ENCODE measurements around the gene TXN2. TPM values are rescaled to one million over a fixed set of nuclear protein-coding genes. Genes with fewer than 3 reads are reported as not detected.
"Not testable (repeated sequence)": the region's sequence is repeated elsewhere in the genome, so short reads cannot be mapped to it uniquely, and the experiment has no call there.

Gene TXN2
- total RNA-seq, 2 experiments from 2014 or later: 64.5 to 64.6 TPM

- POLR2A ChIA-PET: no interaction called here
- H3K4me3 Mint-ChIP-seq: no peak overlapping the region
- H3K9me3 Mint-ChIP-seq: no peaks in the 10 kb centered on the region
- peaks cover 18% of the 10 kb centered on the region for H3K4me1 Mint-ChIP-seq
- H3K36me3 Mint-ChIP-seq: peaks cover 3% of the 10 kb centered on the region
- DNase-seq (no peak), ATAC-seq (ENCODE audit: low read depth) (no peak)
- H3K27me3 Mint-ChIP-seq: no peaks in the 10 kb centered on the region
- H3K27ac Mint-ChIP-seq: no peak overlapping the region
Measured at GRCh38 chr22:36460202-36460601, 21.2 kb downstream of the TXN2 start.

- Mint-ChIP-seq H3K27ac (peak overlapping the region; percentile 60), H3K27me3 (no peaks in the 10 kb centered on the region), H3K4me1 (peaks cover 28% of the 10 kb centered on the region), H3K4me3 (no peak overlapping the region), H3K9me3 (no peaks in the 10 kb centered on the region), H3K36me3 (peaks cover 3% of the 10 kb centered on the region)
- POLR2A ChIA-PET: interaction anchor here (1.3 kb wide), 1 partner anchor 8 kb away, joined by 3 read pairs; no protein-coding TSS in a partner anchor
- no peak for ATAC-seq (ENCODE audit: low read depth)
- no peak for DNase-seq
Measured at GRCh38 chr22:36457688-36458450, 23.6 kb downstream of the TXN2 start.

- H3K4me1 Mint-ChIP-seq: peaks cover 42% of the 10 kb centered on the region
- H3K27me3 Mint-ChIP-seq: no peaks in the 10 kb centered on the region
- DNase-seq (no peak), ATAC-seq (ENCODE audit: low read depth) (no peak)
- no peak overlapping the region for H3K4me3 Mint-ChIP-seq
- H3K36me3 Mint-ChIP-seq: peaks cover 3% of the 10 kb centered on the region
- POLR2A ChIA-PET: interaction anchor here (0.7 to 3.5 kb wide), 3 partner anchors 26 to 1157 kb away, joined by 3 to 13 read pairs (median 3); partner anchors contain the start of genes MYH9 and TOM1
- H3K9me3 Mint-ChIP-seq: no peaks in the 10 kb centered on the region
- peak overlapping the region; percentile 83 for H3K27ac Mint-ChIP-seq
Measured at GRCh38 chr22:36456464-36456845, 25.0 kb downstream of the TXN2 start.

- POLR2A ChIA-PET: interaction anchor here (0.5 to 3.5 kb wide), 13 partner anchors 11 to 1156 kb away, joined by 3 to 13 read pairs (median 3); partner anchors contain the start of genes MYH9 and TOM1
- DNase-seq (no peak), ATAC-seq (ENCODE audit: low read depth) (no peak)
- Mint-ChIP-seq H3K4me3 (peak overlapping the region; percentile 56), H3K27me3 (no peaks in the 10 kb centered on the region), H3K27ac (peak overlapping the region; percentile 83), H3K9me3 (no peaks in the 10 kb centered on the region), H3K4me1 (peaks cover 48% of the 10 kb centered on the region), H3K36me3 (peaks cover 3% of the 10 kb centered on the region)
Measured at GRCh38 chr22:36455571-36456463, 25.6 kb downstream of the TXN2 start.

- Mint-ChIP-seq H3K9me3 (no peaks in the 10 kb centered on the region), H3K4me1 (peaks cover 49% of the 10 kb centered on the region), H3K4me3 (peak overlapping the region; percentile 56), H3K27ac (peak overlapping the region; percentile 83), H3K36me3 (peaks cover 3% of the 10 kb centered on the region), H3K27me3 (no peaks in the 10 kb centered on the region)
- POLR2A ChIA-PET: interaction anchor here (0.5 to 3.5 kb wide), 14 partner anchors 12 to 216 kb away, joined by 3 to 13 read pairs (median 3); partner anchors contain the start of genes APOL2 and MYH9
- ATAC-seq (ENCODE audit: low read depth) (peak; percentile 73), DNase-seq (peak; percentile 98)
Measured at GRCh38 chr22:36454916-36455570, 26.4 kb downstream of the TXN2 start.

- Mint-ChIP-seq H3K27me3 (no peaks in the 10 kb centered on the region), H3K9me3 (no peaks in the 10 kb centered on the region), H3K27ac (peak overlapping the region; percentile 81), H3K36me3 (peaks cover 3% of the 10 kb centered on the region), H3K4me1 (peaks cover 52% of the 10 kb centered on the region), H3K4me3 (peak overlapping the region; percentile 56)
- DNase-seq (no peak), ATAC-seq (ENCODE audit: low read depth) (no peak)
- POLR2A ChIA-PET: interaction anchor here (0.7 to 3.5 kb wide), 6 partner anchors 18 to 122 kb away, joined by 3 to 13 read pairs (median 4); partner anchors contain the start of gene MYH9
Measured at GRCh38 chr22:36453855-36454378, 27.5 kb downstream of the TXN2 start.

GRCh38 chr22:36452978-36453607 is 28.3 kb downstream of the TXN2 start:
- not testable (repeated sequence) for H3K27me3 Mint-ChIP-seq; ATAC-seq (ENCODE audit: low read depth); H3K9me3 Mint-ChIP-seq; H3K36me3 Mint-ChIP-seq; DNase-seq
- POLR2A ChIA-PET: interaction anchor here (1.1 to 3.5 kb wide), 2 partner anchors 66 to 118 kb away, joined by 3 to 13 read pairs; partner anchors contain the start of gene MYH9
- peaks cover 56% of the 10 kb centered on the region for H3K4me1 Mint-ChIP-seq
- peak overlapping the region; percentile 56 for H3K4me3 Mint-ChIP-seq
- peak overlapping the region; percentile 93 for H3K27ac Mint-ChIP-seq

GRCh38 chr22:36452250-36452977 is 29.0 kb downstream of the TXN2 start:
- DNase-seq: no peak
- ATAC-seq (ENCODE audit: low read depth): no peak
- H3K36me3 Mint-ChIP-seq: peaks cover 3% of the 10 kb centered on the region
- H3K4me3 Mint-ChIP-seq: peak overlapping the region; percentile 56
- H3K4me1 Mint-ChIP-seq: peaks cover 57% of the 10 kb centered on the region
- H3K27ac Mint-ChIP-seq: peak overlapping the region; percentile 93
- H3K27me3 Mint-ChIP-seq: no peaks in the 10 kb centered on the region
- H3K9me3 Mint-ChIP-seq: no peaks in the 10 kb centered on the region
- POLR2A ChIA-PET: interaction anchor here (0.6 to 2.0 kb wide), 16 partner anchors 12 to 627 kb away, joined by 3 to 13 read pairs (median 4); partner anchors contain the start of gene MYH9

- peaks cover 60% of the 10 kb centered on the region for H3K4me1 Mint-ChIP-seq
- POLR2A ChIA-PET: interaction anchor here (0.8 to 2.0 kb wide), 7 partner anchors 41 to 86 kb away, joined by 3 to 8 read pairs (median 5); partner anchors contain the start of gene MYH9
Measured at GRCh38 chr22:36450923-36451322, 30.5 kb downstream of the TXN2 start.

GRCh38 chr22:36449596-36450175 is 31.8 kb downstream of the TXN2 start:
- no peak for DNase-seq
- ATAC-seq (ENCODE audit: low read depth): no peak
- Mint-ChIP-seq H3K9me3 (no peaks in the 10 kb centered on the region), H3K36me3 (no peaks in the 10 kb centered on the region), H3K4me3 (no peak overlapping the region), H3K4me1 (peaks cover 59% of the 10 kb centered on the region), H3K27ac (no peak overlapping the region), H3K27me3 (no peaks in the 10 kb centered on the region)
- POLR2A ChIA-PET: no interaction called here

More at GRCh38 chr22:36450923-36451322, 30.5 kb downstream of the TXN2 start:
- not testable (repeated sequence) for H3K27me3 Mint-ChIP-seq; ATAC-seq (ENCODE audit: low read depth); H3K9me3 Mint-ChIP-seq; H3K36me3 Mint-ChIP-seq; DNase-seq
- H3K4me3 Mint-ChIP-seq: peak overlapping the region; percentile 19
- peak overlapping the region; percentile 93 for H3K27ac Mint-ChIP-seq

- H3K4me1 Mint-ChIP-seq: peaks cover 55% of the 10 kb centered on the region
- DNase-seq: no peak
- no peaks in the 10 kb centered on the region for H3K36me3 Mint-ChIP-seq
- peak overlapping the region; percentile 42 for H3K4me3 Mint-ChIP-seq
- H3K27ac Mint-ChIP-seq: peak overlapping the region; percentile 78
- POLR2A ChIA-PET: interaction anchor here (1.1 to 1.2 kb wide), 2 partner anchors 60 to 88 kb away, joined by 4 read pairs; partner anchors contain the start of gene MYH9
- no peaks in the 10 kb centered on the region for H3K27me3 Mint-ChIP-seq
- ATAC-seq (ENCODE audit: low read depth): no peak
- no peaks in the 10 kb centered on the region for H3K9me3 Mint-ChIP-seq
Measured at GRCh38 chr22:36447632-36448031, 33.8 kb downstream of the TXN2 start.
